CD4-positive, alpha-beta T cell treated with Interleukin-15 for 4 hours (primary cell): ENCODE measurements around the gene DEGS1.
"Not testable (repeated sequence)": the region's sequence is repeated elsewhere in the genome, so short reads cannot be mapped to it uniquely, and the experiment has no call there.

Experiments
- DNase-seq: peaks from one replicate; pipeline ENCODE4 v3.0.0-alpha.2; 2020; ENCODE audit warnings: low spot score

DEGS1 gene

GRCh38 chr1:224180783-224181452 lies 2.1 kb upstream of the DEGS1 start:
- no peak for DNase-seq

- no peak for DNase-seq
Measured at GRCh38 chr1:224181453-224181810, 1.6 kb upstream of the DEGS1 start.

- peak; percentile 70 for DNase-seq
Measured at GRCh38 chr1:224182057-224182865, 779 bp upstream of the DEGS1 start.

GRCh38 chr1:224183591-224184312 lies 712 bp downstream of the DEGS1 start:
- peak; percentile 50 for DNase-seq

GRCh38 chr1:224185208-224185607 lies 2.2 kb downstream of the DEGS1 start:
- DNase-seq, result no peak

- no peak for DNase-seq
Measured at GRCh38 chr1:224188286-224188685, 5.2 kb downstream of the DEGS1 start.

- no peak for DNase-seq
Measured at GRCh38 chr1:224189561-224189960, 6.5 kb downstream of the DEGS1 start.

- DNase-seq, result no peak
Measured at GRCh38 chr1:224192082-224192788, 9.2 kb downstream of the DEGS1 start.

- no peak for DNase-seq
Measured at GRCh38 chr1:224193319-224193966, 10.4 kb downstream of the DEGS1 start.

- DNase-seq, result no peak
Measured at GRCh38 chr1:224196813-224197600, 14.0 kb downstream of the DEGS1 start.

- no peak for DNase-seq
Measured at GRCh38 chr1:224198572-224198971, 15.5 kb downstream of the DEGS1 start.

GRCh38 chr1:224199679-224200078 lies 16.6 kb downstream of the DEGS1 start:
- DNase-seq, result no peak

- DNase-seq, result no peak
Measured at GRCh38 chr1:224201383-224201782, 18.3 kb downstream of the DEGS1 start.

- DNase-seq, result no peak
Measured at GRCh38 chr1:224201853-224202252, 18.8 kb downstream of the DEGS1 start.

GRCh38 chr1:224203243-224204016 lies 20.4 kb downstream of the DEGS1 start:
- DNase-seq, result peak; percentile 7

- peak; percentile 22 for DNase-seq
Measured at GRCh38 chr1:224205438-224205840, 22.4 kb downstream of the DEGS1 start.

GRCh38 chr1:224205931-224206538 lies 23.0 kb downstream of the DEGS1 start:
- DNase-seq, result not testable (repeated sequence)

- DNase-seq, result no peak
Measured at GRCh38 chr1:224211206-224211962, 28.3 kb downstream of the DEGS1 start.

GRCh38 chr1:224212618-224213061 lies 29.6 kb downstream of the DEGS1 start:
- no peak for DNase-seq
